ENCODE measurements around the gene DHX16.
A peak's percentile ranks its signal among the peaks of the same experiment; 100 is the strongest.
"Not testable (repeated sequence)": the region's sequence is repeated elsewhere in the genome, so short reads cannot be mapped to it uniquely, and the experiment has no call there.

DHX16 gene

DNA sequence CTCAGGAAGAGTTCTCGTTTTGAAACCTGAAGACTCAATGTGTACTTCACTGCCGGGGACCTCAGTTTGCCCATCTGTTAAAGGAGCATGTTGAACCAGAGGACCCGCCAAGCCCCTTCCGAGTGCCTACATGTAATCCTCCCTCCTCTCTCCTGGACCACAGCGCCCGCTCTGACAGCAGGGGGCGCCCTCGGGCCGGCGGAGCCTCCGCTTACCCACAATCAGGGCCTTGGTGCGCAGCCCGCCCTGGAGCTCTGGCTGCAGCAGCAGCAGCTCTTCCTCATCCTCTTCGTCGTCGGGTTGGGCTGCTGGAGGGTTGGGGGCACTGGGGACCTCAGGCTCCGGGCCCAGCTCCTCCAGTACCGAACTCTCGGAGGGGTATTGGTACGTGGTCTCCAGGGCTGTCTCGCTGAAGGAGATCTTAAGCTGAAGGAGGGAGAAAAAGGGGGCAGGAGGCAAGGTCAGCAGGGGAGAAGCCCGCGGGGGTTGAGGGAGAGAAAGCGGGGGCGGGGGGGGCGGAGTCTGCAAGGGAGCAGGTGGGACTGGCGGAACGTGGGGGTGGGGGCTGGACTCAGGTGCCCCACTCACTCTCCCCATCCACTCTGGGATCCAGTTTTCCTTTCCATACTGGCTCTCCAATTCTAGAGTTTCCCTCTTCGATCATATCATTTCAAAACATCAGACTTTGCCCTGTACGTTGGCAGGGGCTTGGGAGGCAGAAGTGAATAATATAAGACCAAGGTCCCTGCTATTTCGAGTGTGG, 6.3 kb upstream of the DHX16 start:
- Histone ChIP-seq H3K27me3 (no peaks in the 10 kb centered on the region), H3K4me1 (ENCODE audit: control insufficient read depth in 1 of 2, insufficient read depth in 1 of 2, low read depth in 1 of 2, low read length in 1 of 2) (peaks cover 37 to 53% of the 10 kb centered on the region in 2 experiments), H3K27ac (peak overlapping the region; percentile 95), H3K9me3 (no peaks in the 10 kb centered on the region), H3K36me3 (peaks cover 67% of the 10 kb centered on the region), H3K4me3 (ENCODE audit: low read depth in 1 of 2, low read length in 1 of 2) (peak overlapping the region; percentile 95 to 100)
- TF ChIP-seq CTCF (IDR thresholded peaks at IDR 0.05) = peak; percentile 92

GRCh38 chr6:30676660-30677285, 4.0 kb upstream of the DHX16 start:
- H3K9me3 ChIP-seq = no peaks in the 10 kb centered on the region
- no peaks in the 10 kb centered on the region for H3K27me3 ChIP-seq
- TF ChIP-seq CTCF (IDR thresholded peaks at IDR 0.05) = no peak
- H3K36me3 ChIP-seq = peaks cover 61% of the 10 kb centered on the region
- H3K4me1 ChIP-seq (ENCODE audit: control insufficient read depth in 1 of 2, insufficient read depth in 1 of 2, low read depth in 1 of 2, low read length in 1 of 2) = peaks cover 45 to 49% of the 10 kb centered on the region in 2 experiments
- no peak overlapping the region for H3K4me3 ChIP-seq (ENCODE audit: low read depth in 1 of 2, low read length in 1 of 2)
- peak overlapping the region; percentile 52 for H3K27ac ChIP-seq

DNA sequence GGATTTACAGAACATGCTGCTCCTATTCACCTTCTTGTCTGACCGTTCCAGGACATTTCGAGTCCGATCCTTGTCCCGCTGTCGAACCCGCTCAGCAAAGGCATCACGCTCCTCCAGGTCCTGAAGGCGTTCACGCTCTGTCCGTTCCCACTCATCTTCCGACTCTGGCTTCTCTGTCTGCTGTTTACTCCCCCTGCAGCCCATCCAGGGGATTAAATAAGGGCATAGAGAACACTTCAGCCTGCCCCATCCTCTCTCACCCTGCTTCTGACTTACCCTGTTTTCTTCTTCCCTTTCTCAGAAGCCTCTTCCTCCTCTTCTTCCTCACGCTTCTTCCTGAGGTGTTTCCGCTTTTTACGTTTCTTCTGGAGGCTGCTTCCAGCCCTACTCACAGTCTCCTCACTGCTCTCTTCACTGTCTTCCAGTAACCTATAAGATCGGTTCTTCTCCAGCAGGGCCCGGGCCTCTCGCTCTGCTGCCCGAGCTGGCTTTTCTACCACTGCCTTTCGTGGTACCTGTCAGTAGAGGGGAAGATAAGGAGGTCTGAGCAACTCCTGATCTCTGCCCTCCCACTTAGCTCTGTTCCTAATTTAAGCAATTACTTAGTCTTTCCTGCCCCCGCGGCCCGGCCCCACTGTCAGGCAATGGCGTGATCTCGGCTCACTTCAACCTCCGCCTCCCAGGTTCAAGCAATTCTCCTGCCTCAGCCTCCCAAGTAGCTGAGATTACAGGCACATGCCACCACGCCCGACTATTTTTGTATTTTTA, 1.9 kb downstream of the DHX16 start:
- Histone ChIP-seq H3K4me1 (ENCODE audit: control insufficient read depth in 1 of 2, insufficient read depth in 1 of 2, low read depth in 1 of 2, low read length in 1 of 2) (peaks cover 25 to 26% of the 10 kb centered on the region in 2 experiments), H3K9me3 (no peaks in the 10 kb centered on the region), H3K27me3 (no peaks in the 10 kb centered on the region), H3K4me3 (ENCODE audit: low read depth in 1 of 2, low read length in 1 of 2) (no peak overlapping the region), H3K36me3 (peaks cover 45% of the 10 kb centered on the region), H3K27ac (peak overlapping the region; percentile 26)
- no peak for TF ChIP-seq CTCF (IDR thresholded peaks at IDR 0.05)

- not testable (repeated sequence) for H3K27me3 ChIP-seq; H3K4me3 ChIP-seq (ENCODE audit: low read depth in 1 of 2, low read length in 1 of 2); H3K4me1 ChIP-seq (ENCODE audit: control insufficient read depth in 1 of 2, insufficient read depth in 1 of 2, low read depth in 1 of 2, low read length in 1 of 2); H3K27ac ChIP-seq; H3K9me3 ChIP-seq
- peaks cover 88% of the 10 kb centered on the region for H3K36me3 ChIP-seq
Observed at GRCh38 chr6:30666300-30666699, 6.5 kb downstream of the DHX16 start.

GRCh38 chr6:30664994-30665767, 7.6 kb downstream of the DHX16 start:
- H3K27me3 ChIP-seq = no peaks in the 10 kb centered on the region
- no peak overlapping the region for H3K27ac ChIP-seq
- H3K36me3 ChIP-seq = peaks cover 93% of the 10 kb centered on the region
- H3K9me3 ChIP-seq = no peaks in the 10 kb centered on the region
- no peak for TF ChIP-seq CTCF (IDR thresholded peaks at IDR 0.05)
- H3K4me1 ChIP-seq (ENCODE audit: control insufficient read depth in 1 of 2, insufficient read depth in 1 of 2, low read depth in 1 of 2, low read length in 1 of 2) = no peaks in the 10 kb centered on the region
- no peak overlapping the region for H3K4me3 ChIP-seq (ENCODE audit: low read depth in 1 of 2, low read length in 1 of 2)

GRCh38 chr6:30657922-30658321, 14.9 kb downstream of the DHX16 start:
- not testable (repeated sequence) for H3K4me3 ChIP-seq (ENCODE audit: low read depth in 1 of 2, low read length in 1 of 2); H3K27me3 ChIP-seq; H3K27ac ChIP-seq; H3K9me3 ChIP-seq
- Histone ChIP-seq H3K36me3 (peaks cover 99% of the 10 kb centered on the region), H3K4me1 (ENCODE audit: control insufficient read depth in 1 of 2, insufficient read depth in 1 of 2, low read depth in 1 of 2, low read length in 1 of 2) (peaks cover 9 to 11% of the 10 kb centered on the region in 2 experiments)
